ENCODE data around the gene DDX49. TPM values are rescaled to one million over a fixed set of nuclear protein-coding genes. Genes with fewer than 3 reads are reported as not detected.

The DDX49 gene
- total and polyA plus RNA-seq, 4 donors: 13.2 to 36.1 (median 29.2) TPM

- Histone ChIP-seq H3K27ac (ENCODE audit: low read depth in 1 of 2, low read length in 2 of 2) (no peak overlapping the region), H3K4me1 (ENCODE audit: control insufficient read depth in 4 of 4, insufficient read depth in 4 of 4, low read length in 3 of 4) (peaks cover 4 to 31% (median 19%) of the 10 kb centered on the region in 4 donors), H3K9me3 (ENCODE audit: control insufficient read depth in 4 of 4, low read length in 3 of 4) (no peaks in the 10 kb centered on the region), H3K4me3 (ENCODE audit: low read depth in 1 of 3, low read length in 3 of 3) (peak overlapping the region; percentile 92 to 100 (median 96)), H3K9ac (ENCODE audit: low read depth in 1 of 2, low read length in 2 of 2) (peak overlapping the region; percentile 55 to 89), H3K36me3 (ENCODE audit: control insufficient read depth in 4 of 4, insufficient read depth in 3 of 4, low read depth in 1 of 4, low read length in 3 of 4) (peaks cover 14 to 36% (median 17%) of the 10 kb centered on the region in 4 donors), H3K27me3 (ENCODE audit: control insufficient read depth in 4 of 4, insufficient read depth in 4 of 4, low read length in 3 of 4) (no peaks in the 10 kb centered on the region)
- no peak for DNase-seq (ENCODE audit: low spot score)
- WGBS: 64% methylated on average over 9 of the region's 9 CpGs
- TF ChIP-seq SP1 (IDR thresholded peaks at IDR 0.05): no peak
- no peak for TF ChIP-seq REST (IDR thresholded peaks at IDR 0.05)
- TF ChIP-seq NR2F2 (IDR thresholded peaks at IDR 0.05): no peak
- TF ChIP-seq CTCF (IDR thresholded peaks at IDR 0.05; ENCODE audit: low read depth, low read length, missing input control): no peak
- TF ChIP-seq ZBTB33 (IDR thresholded peaks at IDR 0.05): no peak
- TF ChIP-seq HNF4A (conservative IDR thresholded peaks at IDR 0.05): no peak
- TF ChIP-seq RAD21 (IDR thresholded peaks at IDR 0.05): no peak
- no peak for TF ChIP-seq MAX (IDR thresholded peaks at IDR 0.05)
- TF ChIP-seq EGR1 (IDR thresholded peaks at IDR 0.05; ENCODE audit: low read depth in 2 of 2): no peak
- TF ChIP-seq YY1 (IDR thresholded peaks at IDR 0.05): no peak
- no peak for TF ChIP-seq FOXA1 (IDR thresholded peaks at IDR 0.05)
- TF ChIP-seq TAF1 (conservative IDR thresholded peaks at IDR 0.05): no peak
- no peak for TF ChIP-seq JUND (IDR thresholded peaks at IDR 0.05)
- no peak for TF ChIP-seq ATF3 (IDR thresholded peaks at IDR 0.05)
- TF ChIP-seq FOXA2 (IDR thresholded peaks at IDR 0.05): no peak
Observed at GRCh38 chr19:18920400-18920799, 885 bp downstream of the DDX49 start.

- Histone ChIP-seq H3K9ac (ENCODE audit: low read depth in 1 of 2, low read length in 2 of 2) (no peak overlapping the region), H3K27me3 (ENCODE audit: control insufficient read depth in 4 of 4, insufficient read depth in 4 of 4, low read length in 3 of 4) (no peaks in the 10 kb centered on the region), H3K9me3 (ENCODE audit: control insufficient read depth in 4 of 4, low read length in 3 of 4) (no peaks in the 10 kb centered on the region), H3K4me1 (ENCODE audit: control insufficient read depth in 4 of 4, insufficient read depth in 4 of 4, low read length in 3 of 4) (peaks cover 2 to 31% (median 19%) of the 10 kb centered on the region in 4 donors), H3K27ac (ENCODE audit: low read depth in 1 of 2, low read length in 2 of 2) (no peak overlapping the region), H3K4me3 (ENCODE audit: low read depth in 1 of 3, low read length in 3 of 3) (no peak overlapping the region), H3K36me3 (ENCODE audit: control insufficient read depth in 4 of 4, insufficient read depth in 3 of 4, low read depth in 1 of 4, low read length in 3 of 4) (peaks cover 16 to 43% (median 23%) of the 10 kb centered on the region in 4 donors)
- DNase-seq (ENCODE audit: low spot score): no peak
- TF ChIP-seq ZBTB33 (IDR thresholded peaks at IDR 0.05) (no peak), CTCF (IDR thresholded peaks at IDR 0.05; ENCODE audit: low read depth, low read length, missing input control) (no peak), FOXA2 (IDR thresholded peaks at IDR 0.05) (no peak), EGR1 (IDR thresholded peaks at IDR 0.05; ENCODE audit: low read depth in 2 of 2) (no peak), SP1 (IDR thresholded peaks at IDR 0.05) (no peak), TAF1 (conservative IDR thresholded peaks at IDR 0.05) (no peak), NR2F2 (IDR thresholded peaks at IDR 0.05) (no peak), HNF4A (conservative IDR thresholded peaks at IDR 0.05) (no peak), MAX (IDR thresholded peaks at IDR 0.05) (no peak), GABPA (IDR thresholded peaks at IDR 0.05 in 1 of 2, conservative IDR thresholded peaks at IDR 0.05 in 1 of 2) (no peak), HNF4G (IDR thresholded peaks at IDR 0.05) (no peak), RAD21 (IDR thresholded peaks at IDR 0.05) (no peak)
- 96% methylated on average over 17 of the region's 17 CpGs for WGBS
Observed at GRCh38 chr19:18921593-18921992, 2.1 kb downstream of the DDX49 start.
